Measurements from ENCODE around the gene ZFPL1.
A peak's percentile ranks its signal among the peaks of the same experiment; 100 is the strongest.
"Not testable (repeated sequence)": the region's sequence is repeated elsewhere in the genome, so short reads cannot be mapped to it uniquely, and the experiment has no call there.

ZFPL1 gene

GRCh38 chr11:65113839-65114238 is 29.8 kb downstream of the ZFPL1 start:
- no peak for DNase-seq (ENCODE audit: low read depth in 2 of 2)

- no peak for DNase-seq (ENCODE audit: low read depth in 2 of 2)
Observed at GRCh38 chr11:65114538-65115171, 30.6 kb downstream of the ZFPL1 start.

- no peak for DNase-seq (ENCODE audit: low read depth in 2 of 2)
Observed at GRCh38 chr11:65115361-65116082, 31.5 kb downstream of the ZFPL1 start.

GRCh38 chr11:65116370-65117205 is 32.6 kb downstream of the ZFPL1 start:
- peak in 1 of 2 donors; percentile 47 for DNase-seq (ENCODE audit: low read depth in 2 of 2)

GRCh38 chr11:65117206-65118096 is 33.4 kb downstream of the ZFPL1 start, which contains the start of gene ZNHIT2:
ZNHIT2 (minus strand) TSS chr11:65117701; CDS start chr11:65117653, 48 bp downstream.
- peak; percentile 100 for DNase-seq (ENCODE audit: low read depth in 2 of 2)

- no peak for DNase-seq (ENCODE audit: low read depth in 2 of 2)
Observed at GRCh38 chr11:65118097-65118837, 34.2 kb downstream of the ZFPL1 start.

GRCh38 chr11:65118891-65119669 is 35.1 kb downstream of the ZFPL1 start:
- DNase-seq (ENCODE audit: low read depth in 2 of 2) = not testable (repeated sequence)

GRCh38 chr11:65119670-65119995 is 35.6 kb downstream of the ZFPL1 start:
- DNase-seq (ENCODE audit: low read depth in 2 of 2) = no peak

GRCh38 chr11:65120831-65121230 is 36.8 kb downstream of the ZFPL1 start:
- DNase-seq (ENCODE audit: low read depth in 2 of 2) = no peak

GRCh38 chr11:65121447-65121864 is 37.4 kb downstream of the ZFPL1 start:
- no peak for DNase-seq (ENCODE audit: low read depth in 2 of 2)

- DNase-seq (ENCODE audit: low read depth in 2 of 2) = peak; percentile 98
Observed at GRCh38 chr11:65121865-65122696, 38.1 kb downstream of the ZFPL1 start, which contains the start of the genes FAU and MRPL49. FAU (minus strand) TSS chr11:65122134; CDS start chr11:65121813, 321 bp downstream. MRPL49 (plus strand) TSS chr11:65122321; CDS start chr11:65122347, 26 bp downstream.

- DNase-seq (ENCODE audit: low read depth in 2 of 2) = no peak
Observed at GRCh38 chr11:65124480-65125196, 40.6 kb downstream of the ZFPL1 start.

- DNase-seq (ENCODE audit: low read depth in 2 of 2) = no peak
Observed at GRCh38 chr11:65125197-65126056, 41.4 kb downstream of the ZFPL1 start.

- no peak for DNase-seq (ENCODE audit: low read depth in 2 of 2)
Observed at GRCh38 chr11:65126624-65127274, 42.7 kb downstream of the ZFPL1 start.

GRCh38 chr11:65127473-65128181 is 43.6 kb downstream of the ZFPL1 start:
- DNase-seq (ENCODE audit: low read depth in 2 of 2) = no peak

Data from stimulated activated CD8-positive, alpha-beta memory T cell treated with anti-CD3 and anti-CD28 coated beads, Interleukin-15, amount 100 ng/mL, for 4 hours (primary cell).